Kidney tubule cell (primary cell): Measurements from ENCODE around the gene ADSS1.

ENCODE experiments used
- DNase-seq: peaks from one replicate; pipeline ENCODE4 v3.0.0-alpha.2; 2018; ENCODE audit warnings: low spot score

The ADSS1 gene

DNA sequence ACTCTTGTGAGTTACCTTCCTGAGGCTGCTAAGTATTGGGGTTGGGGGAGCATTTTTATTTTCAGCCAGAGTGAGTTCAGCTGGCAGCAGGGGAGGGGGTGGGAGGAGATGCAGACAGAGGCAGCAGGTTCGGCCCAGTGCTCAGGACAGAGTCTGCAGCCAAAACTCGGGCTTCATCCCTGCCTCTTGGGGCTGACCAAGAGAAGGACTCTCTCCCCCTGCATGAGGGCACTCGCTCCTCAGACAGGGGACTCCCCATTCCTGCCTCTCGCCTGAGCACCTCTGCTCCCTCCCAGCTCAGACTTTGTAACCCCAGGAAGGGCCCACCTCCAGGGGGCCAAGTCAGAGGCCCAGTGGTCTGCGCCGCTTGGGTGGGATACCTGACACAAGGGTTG lies 72.7 kb downstream of the ADSS1 start:
- no peak for DNase-seq
